GM18873 (cell line): ENCODE results near the gene WT1.
"Not testable (repeated sequence)": the region's sequence is repeated elsewhere in the genome, so short reads cannot be mapped to it uniquely, and the experiment has no call there.

Experiments
- ATAC-seq: cut with Tn5 transposase; IDR thresholded peaks from one replicate; pipeline ENCODE4 v1.9.1; 2021; ENCODE audit warnings: mild to moderate bottlenecking, moderate library complexity, moderate number of reproducible peaks; ENCODE audit not compliant: unreplicated experiment, low FRiP score

WT1 gene

GRCh38 chr11:32435511-32435941, at the start of gene WT1:
TSS of gene WT1 (minus strand) at chr11:32435539.
- ATAC-seq, result no peak

GRCh38 chr11:32479291-32479690, 44.0 kb upstream of the WT1 start:
- ATAC-seq, result no peak

GRCh38 chr11:32478277-32478731, 43.0 kb upstream of the WT1 start:
- no peak for ATAC-seq

- no peak for ATAC-seq
Observed at GRCh38 chr11:32473282-32473909, 38.1 kb upstream of the WT1 start.

GRCh38 chr11:32472226-32472625, 36.9 kb upstream of the WT1 start:
- no peak for ATAC-seq

- ATAC-seq, result not testable (repeated sequence)
Observed at GRCh38 chr11:32471544-32471943, 36.2 kb upstream of the WT1 start.

GRCh38 chr11:32469791-32470190, 34.5 kb upstream of the WT1 start:
- no peak for ATAC-seq

- no peak for ATAC-seq
Observed at GRCh38 chr11:32466279-32466915, 31.1 kb upstream of the WT1 start.

- ATAC-seq, result no peak
Observed at GRCh38 chr11:32464078-32464477, 28.7 kb upstream of the WT1 start.

- ATAC-seq, result no peak
Observed at GRCh38 chr11:32462011-32462690, 26.8 kb upstream of the WT1 start.

- no peak for ATAC-seq
Observed at GRCh38 chr11:32456864-32457263, 21.5 kb upstream of the WT1 start.

- ATAC-seq, result no peak
Observed at GRCh38 chr11:32454993-32455392, 19.7 kb upstream of the WT1 start.

GRCh38 chr11:32451808-32452207, 16.5 kb upstream of the WT1 start:
- ATAC-seq, result no peak

GRCh38 chr11:32450372-32450771, 15.0 kb upstream of the WT1 start:
- no peak for ATAC-seq

- no peak for ATAC-seq
Observed at GRCh38 chr11:32448232-32448631, 12.9 kb upstream of the WT1 start.

GRCh38 chr11:32447252-32447651, 11.9 kb upstream of the WT1 start:
- ATAC-seq, result no peak

- ATAC-seq, result no peak
Observed at GRCh38 chr11:32446227-32446626, 10.9 kb upstream of the WT1 start.

- no peak for ATAC-seq
Observed at GRCh38 chr11:32444186-32444585, 8.8 kb upstream of the WT1 start.

- ATAC-seq, result no peak
Observed at GRCh38 chr11:32440916-32441315, 5.6 kb upstream of the WT1 start.

- no peak for ATAC-seq
Observed at GRCh38 chr11:32440312-32440908, 5.1 kb upstream of the WT1 start.

- no peak for ATAC-seq
Observed at GRCh38 chr11:32439501-32440210, 4.3 kb upstream of the WT1 start.
